HG03354 (cell line): Measurements from ENCODE around the gene KAZN.

Experiments used
- ATAC-seq: cut with Tn5 transposase; IDR thresholded peaks from one replicate; pipeline ENCODE4 v1.9.1; 2021; ENCODE audit warnings: mild to moderate bottlenecking; ENCODE audit not compliant: unreplicated experiment, poor library complexity, severe bottlenecking

Gene KAZN

DNA sequence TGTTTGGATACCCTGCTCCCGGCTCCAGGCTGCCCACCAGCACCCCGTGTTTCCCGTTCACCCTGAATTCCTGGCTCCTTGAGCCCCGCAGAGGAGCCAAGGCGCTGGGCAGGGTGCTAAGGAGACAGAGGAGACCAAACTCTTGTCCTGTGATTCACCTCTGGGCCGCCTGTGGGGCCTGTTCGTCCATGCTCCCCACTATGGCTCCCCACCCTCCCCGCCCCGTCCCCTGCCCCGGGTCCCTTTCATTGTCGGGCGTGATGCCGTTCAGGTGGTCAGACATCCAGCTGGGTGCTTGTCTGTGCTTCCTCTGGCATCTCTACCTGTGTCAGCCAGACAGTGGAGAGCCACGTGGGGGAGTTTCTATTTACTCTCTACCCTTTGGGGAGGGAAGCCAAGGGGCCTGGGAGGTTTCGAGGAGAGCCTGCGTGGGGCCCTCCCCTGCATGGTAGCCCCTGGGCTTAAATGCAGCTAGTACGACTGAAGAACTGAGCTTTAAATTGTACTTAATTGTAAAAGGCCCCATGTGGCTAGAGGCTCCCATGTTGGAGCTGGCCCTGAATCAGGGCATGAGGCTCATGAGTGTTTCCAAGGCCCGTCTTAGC is 333.7 kb downstream of the KAZN start:
- no peak for ATAC-seq

DNA sequence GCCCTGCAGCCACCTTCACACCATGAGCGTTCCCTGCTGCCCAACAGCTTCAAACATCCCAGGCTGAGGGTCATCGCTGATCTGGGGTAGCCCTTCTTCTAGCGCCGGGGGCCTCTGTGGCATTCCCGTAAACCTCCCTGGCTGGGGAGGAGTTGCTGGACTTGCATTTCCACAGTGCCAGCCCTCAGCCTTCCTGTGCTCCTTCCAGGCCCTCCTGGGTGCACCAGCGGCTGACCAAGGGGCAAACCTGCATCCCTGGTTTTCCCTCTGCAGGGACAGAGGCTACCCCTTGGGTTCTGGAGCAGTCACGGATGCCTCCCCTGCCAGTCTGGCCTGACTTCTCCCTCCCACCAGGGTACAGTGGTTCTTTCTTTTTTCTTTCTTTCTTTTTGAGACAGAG is 336.4 kb downstream of the KAZN start:
- ATAC-seq = no peak

DNA sequence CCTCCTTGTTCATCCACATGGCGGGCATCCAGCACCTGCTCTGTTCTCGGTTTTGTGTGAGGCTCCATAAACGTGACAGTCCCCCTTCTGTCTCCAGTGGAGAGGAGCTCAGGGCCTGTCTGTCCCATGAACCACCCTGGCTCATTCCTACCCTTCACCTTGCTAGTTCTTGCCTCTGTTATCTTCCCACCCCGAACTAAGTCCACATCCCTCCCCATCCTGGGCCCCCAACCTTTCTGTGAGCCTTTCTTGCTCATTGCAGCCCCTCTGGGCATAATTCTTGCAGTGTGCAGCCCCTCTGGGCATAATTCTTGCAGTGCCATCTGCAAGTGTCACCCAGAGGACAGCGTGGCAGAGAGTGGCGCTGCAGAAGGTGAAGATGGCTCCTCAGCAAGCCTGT is 338.3 kb downstream of the KAZN start:
- no peak for ATAC-seq

DNA sequence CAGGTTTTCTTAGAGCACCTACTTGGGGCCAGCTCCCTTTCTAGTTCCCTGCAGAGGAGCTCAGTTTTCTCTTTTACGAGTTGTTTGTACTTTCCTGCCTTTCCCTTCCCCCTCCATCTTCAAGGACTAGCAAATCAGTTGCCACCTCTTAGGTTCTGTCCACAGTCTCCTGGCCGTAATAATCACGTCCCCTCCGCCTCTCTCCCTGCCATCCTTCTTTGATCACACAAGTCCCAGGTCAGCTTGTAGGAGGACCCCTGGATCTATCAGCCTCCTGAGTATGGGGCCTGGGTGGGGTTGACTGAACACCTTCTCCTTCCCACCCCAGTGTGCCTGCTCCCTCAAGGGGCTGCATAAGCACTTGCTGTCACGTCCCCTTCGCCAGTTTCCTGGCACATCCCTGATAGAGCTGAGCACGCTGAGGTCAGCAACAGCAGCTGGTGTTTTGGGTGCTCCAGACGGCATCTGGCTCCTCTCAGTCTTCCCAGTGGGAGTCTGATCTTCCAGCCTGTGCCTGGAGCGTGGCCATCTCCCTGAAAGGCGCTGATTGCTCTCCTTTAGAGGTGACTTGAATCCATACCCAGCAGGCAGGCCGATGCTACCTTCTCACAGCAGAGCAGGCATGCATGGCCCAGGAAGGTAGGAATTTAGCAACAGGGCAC is 338.9 kb downstream of the KAZN start:
- ATAC-seq = no peak

DNA sequence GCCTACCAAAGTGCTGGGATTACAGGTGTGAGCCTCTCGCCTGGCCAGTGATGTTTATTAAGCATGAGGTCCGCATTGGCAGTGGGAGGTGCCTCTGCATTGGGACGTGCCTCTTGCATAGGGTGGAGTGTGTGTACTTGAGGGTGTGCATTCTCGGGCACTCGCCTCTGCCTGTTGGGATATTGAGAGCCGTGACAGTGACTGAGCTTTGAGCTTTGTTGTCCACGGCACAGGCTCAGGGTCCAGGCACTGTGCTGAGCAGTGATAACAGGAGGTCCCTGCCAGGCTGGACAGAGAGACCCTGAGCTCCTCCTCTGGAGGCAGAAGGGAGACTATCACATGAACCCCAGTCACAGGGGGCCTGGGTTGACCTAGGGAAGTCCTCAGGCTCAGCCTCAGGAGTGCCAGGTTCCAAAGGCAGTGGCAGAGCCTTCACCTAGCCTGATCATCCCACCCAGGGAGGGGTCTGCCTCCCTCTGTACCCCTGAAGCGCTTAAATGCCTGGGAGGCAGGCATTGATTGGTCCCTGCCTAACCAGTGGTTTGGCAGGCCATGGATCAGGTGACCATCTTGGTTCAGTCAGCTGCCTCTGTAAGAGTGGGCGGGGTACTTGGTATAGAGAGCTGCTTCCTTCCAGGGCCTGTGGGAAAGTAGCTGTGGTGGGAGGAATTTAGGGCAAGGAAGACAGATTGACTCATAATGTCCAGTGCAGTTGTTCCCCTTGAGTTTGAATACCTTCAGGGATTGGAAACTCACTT is 341.2 kb downstream of the KAZN start:
- ATAC-seq = no peak

DNA sequence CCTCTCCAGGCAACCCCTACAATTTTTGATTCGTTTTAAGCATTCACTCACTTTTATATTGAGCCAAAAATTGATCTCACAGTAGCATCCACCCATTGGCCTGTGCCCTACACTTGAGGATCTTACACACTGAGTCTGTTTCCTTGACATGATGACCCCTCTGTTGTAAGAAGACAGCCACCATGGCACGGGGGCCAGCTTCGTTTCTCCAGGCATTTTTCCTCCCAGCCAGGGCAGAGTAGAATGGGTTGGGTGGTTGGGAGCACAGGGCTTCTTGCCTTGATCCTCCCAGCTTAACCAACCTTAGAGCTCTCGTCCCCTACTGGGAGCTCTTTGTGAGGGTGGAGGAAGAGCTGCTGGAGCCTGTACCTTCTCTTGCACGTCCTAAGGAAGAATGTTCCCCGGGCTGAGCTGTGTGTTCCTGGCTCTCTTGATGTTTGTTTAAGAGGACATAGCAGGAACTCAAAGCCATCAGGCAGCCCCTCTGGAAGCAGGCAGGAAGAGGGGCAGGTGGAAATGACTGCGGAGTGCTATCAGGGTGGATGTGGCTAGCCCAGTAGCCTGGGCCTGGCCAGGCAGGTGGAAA is 341.9 kb downstream of the KAZN start:
- no peak for ATAC-seq

DNA sequence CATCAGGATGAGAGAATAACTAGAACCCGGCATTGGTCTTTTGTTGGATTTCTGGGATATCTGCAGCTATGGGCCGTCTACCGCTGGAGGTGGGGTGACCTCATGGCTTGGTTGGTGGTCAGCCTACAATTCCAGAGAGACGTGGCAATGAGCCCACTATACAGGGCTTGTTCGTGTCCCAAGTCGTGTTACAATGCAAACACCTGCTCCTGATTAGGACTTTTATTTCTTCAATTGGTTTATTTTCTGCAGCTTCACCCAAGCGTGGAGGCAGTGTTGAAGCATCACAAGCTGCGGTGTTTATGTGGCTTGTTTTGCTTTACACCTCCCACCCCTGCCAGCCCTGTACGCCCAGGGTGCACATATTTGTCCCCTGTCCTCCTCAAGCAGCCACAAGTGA is 343.4 kb downstream of the KAZN start:
- ATAC-seq = no peak

DNA sequence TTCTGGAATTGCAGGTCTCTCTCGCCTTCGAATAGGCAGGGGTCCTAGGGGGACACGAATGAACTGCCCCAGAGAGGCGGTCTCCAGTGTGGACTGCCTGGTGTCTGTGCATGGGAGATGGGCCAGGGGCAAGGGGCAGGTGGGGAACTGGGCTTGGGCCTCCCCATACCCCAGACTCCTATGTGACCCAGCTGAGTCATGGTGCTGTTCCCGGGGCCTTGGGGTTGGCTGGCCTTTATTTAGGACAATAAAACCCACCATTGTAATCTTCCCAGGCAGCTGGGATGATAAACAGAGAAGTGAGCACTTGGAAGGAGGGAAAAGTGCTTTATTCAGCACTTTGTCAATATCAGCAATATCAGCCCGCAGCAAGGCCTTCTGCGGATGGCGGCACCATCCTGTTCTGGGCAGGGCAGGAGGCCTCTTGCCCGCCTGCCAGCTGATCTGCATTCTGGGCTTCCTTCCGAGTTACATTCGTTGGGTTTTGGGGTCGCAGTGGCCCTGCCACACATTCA is 346.0 kb downstream of the KAZN start:
- no peak for ATAC-seq

DNA sequence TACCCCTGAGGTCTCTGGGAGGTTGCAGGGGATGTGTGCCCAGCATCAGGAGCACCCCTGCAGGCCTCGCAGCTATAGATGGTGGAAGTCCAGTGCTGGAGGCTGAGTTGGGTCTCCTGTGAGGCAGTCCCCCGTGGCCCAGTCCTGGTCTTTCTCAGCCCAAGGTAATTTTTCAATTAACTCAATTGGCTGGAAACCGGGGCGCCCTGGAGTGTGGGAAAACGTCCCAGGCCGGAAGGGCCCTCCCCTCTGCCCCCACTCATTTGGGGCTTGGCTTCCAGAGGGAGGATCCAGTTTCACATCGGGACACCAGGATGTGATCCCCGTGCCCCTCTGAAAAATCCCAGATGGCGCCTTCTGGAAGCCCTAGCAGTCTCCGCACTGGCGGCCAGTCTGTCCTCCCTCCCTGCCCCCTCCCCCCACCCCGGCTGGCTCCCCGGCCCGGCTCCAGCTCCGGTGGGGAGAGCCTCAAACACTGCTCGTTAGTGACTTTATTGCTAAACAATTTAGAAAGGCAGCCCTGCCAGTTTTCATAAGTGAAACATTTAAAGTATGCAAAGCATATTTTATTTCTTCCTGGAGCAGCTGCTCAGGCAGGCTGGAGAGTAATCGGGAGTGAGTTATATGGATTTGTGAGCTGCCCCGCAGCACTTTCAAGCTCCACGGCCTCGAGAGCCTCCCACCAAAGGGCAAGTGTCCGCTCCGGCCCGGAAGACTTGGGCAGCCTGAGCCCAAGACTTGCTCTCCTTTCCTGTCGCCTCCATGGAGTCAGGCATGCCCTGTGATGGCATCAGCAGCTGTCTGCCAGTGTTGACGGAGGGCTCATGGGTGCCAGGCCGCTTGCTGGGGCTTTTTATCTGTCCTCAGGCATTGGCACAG is 346.9 kb downstream of the KAZN start:
- no peak for ATAC-seq

DNA sequence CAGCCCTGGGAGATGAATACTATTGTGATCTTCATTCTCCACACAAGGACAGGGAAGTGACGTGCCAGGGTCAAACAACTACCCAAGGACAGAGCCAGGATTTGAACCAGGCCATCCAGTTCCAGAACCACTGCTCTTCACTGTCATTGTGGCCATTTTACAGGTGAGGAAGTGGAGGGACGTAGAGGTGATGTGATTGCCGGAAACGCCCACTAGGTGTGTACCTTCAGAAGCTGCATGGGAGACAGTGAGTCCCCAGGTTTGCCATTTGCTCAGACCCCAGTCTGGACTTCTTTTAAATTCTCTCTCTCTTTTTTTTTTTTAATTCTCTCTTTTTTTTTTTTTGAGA is 347.5 kb downstream of the KAZN start:
- ATAC-seq = no peak

DNA sequence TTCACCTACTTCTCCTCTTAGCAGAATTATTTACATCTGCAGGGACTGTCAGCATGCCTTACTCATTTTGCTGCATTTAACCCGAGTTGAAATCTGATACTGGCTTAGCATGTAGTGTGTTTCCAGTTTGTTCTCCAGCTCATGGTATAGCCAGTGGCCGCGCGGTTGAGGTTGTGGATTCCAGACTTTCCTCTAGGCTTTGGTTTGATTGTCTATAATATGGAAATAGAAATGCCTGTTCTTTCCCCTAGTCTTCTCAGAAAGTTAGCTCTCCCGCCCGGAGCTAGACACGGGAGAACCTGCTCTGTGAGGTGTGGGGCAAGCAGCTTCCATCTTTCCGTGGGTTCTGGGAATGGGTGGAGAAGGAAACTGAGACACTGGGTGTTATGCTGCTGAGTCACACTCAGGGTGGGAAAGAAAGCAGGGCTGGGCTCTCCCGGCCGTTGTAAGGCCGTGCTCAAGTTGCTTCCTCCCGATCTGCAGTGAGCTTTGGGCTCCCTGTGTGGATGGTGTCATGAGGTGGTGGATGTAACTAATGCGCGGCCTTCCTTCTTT is 348.3 kb downstream of the KAZN start:
- no peak for ATAC-seq

DNA sequence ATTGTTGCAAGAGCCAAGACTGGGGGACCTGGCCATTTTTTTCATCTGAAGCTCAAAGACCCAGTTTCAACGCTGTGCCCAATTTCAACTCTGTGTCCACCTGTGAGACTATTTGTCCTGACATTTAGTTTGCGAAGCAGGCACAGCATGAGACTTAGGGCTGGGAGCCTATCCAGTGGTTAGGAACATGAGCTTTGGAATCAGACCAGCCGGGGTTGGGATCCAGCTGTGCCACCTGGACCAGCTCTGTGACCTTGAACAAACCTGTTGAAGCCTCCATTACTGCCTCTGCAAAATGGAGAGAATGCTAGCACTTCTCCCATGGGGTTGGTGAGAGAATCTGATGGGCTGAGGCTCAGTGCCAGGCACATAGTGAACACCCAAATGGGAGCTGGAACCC is 348.9 kb downstream of the KAZN start:
- ATAC-seq = no peak

DNA sequence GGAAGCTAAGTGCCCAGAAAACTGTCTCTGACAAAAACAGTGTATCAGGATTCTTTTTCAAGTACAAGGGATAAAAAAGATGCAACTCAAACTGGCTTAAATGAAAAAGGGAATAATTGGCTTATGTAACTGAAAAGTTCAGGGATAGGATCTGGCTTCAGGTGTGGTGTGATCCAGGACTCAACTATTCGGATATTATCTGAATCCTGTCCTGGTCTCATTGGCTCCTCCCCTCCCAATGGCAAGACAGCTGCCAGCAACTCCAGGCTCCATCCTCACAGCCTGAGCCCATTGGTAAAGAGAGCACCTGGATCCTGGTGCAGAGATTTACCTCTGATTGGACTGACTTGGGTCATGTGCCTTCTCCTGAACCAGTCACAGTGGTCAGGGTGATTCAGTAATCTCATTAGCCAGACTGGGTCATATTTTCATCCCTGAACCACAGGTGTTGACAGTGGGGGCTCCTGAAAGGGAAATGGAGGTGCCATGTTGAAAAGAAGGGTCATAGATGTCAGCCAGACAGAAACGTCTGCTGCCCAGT is 349.7 kb downstream of the KAZN start:
- ATAC-seq = no peak

DNA sequence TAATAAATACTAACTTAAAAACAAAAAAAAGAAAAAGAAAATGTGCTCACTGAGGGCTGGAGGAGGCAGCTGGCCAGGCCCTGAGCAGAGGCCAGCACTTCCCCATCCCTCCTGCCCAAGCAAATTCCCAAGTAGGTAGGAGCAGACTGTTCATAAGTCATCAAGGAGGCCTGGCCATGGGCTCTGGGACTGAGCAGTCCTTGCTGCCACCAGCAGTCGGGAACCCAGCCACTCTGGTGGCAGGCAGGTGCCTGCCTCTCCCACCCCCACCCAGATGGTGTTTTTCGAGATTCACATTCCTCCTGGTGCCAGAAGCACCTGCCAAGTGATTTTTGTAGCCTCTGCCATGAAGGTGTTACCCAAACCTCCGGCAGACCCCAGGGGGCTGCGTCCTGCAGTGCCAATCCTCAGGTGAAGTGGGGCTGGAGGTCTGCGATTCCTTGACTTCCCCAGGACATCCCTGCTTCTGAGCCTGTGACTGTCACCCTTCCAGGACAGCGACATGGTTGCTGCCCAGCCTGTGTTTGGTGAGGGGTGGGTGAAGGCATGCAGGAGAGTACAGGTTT is 350.9 kb downstream of the KAZN start:
- no peak for ATAC-seq

DNA sequence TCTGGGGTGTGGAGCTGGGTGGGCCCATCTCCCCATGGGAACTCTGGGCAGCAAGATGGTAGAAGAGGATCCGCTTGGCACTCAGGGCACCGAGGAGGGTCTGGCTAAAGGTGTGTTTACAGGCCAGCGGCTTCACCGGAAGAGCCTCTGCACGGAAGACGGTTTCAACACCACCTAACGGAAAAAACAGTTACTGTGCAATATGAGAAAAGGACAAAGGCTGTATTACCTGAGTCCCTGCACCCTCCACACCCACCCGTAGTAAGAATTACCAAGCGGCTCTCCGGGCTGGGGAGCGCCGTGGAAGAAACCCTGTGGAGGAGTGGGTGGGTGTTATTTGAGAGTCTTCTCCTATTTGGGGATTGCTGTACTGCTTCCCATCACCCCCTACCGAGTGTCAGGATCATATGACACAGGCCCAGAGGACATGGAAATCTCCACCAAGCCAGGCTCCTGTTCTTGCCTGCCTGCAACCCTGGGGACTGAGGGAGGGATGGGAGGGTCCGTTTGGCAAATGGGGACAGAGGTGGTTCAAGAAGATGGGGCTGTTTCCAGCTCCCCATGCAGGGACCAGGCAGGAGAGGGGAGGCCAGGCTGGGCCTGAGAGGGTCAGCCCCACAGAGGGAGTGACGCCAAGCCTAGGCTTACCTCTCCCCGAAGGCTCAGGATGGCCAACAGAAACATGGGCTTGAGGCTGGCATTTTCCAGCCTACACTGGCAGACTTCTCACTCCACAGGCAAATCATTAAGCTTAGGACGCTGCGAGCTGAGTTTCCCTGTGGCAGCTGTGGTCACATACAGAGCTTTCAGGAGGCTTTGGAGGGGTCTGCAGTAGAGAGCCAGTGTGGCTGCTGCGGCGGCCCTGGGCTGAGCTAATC is 351.6 kb downstream of the KAZN start:
- no peak for ATAC-seq

DNA sequence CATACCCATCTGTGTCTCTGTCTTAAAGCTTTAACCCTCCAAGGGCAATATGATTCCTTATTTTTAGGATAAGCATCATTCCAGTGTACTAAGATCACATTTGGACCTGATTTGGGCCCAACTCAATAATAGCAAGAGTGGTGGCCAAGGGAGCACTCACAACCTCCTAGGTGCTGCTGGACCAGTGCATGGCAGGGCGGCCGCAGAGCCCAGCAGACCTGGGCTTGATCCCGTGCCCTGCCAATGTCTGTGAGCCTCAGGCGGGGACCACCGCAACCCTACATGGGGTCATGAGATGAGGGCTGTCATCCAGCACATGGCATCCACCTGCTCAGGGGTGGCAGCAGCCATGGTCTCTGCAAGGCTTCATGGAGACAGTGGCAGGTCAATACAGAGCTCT is 353.3 kb downstream of the KAZN start:
- no peak for ATAC-seq

DNA sequence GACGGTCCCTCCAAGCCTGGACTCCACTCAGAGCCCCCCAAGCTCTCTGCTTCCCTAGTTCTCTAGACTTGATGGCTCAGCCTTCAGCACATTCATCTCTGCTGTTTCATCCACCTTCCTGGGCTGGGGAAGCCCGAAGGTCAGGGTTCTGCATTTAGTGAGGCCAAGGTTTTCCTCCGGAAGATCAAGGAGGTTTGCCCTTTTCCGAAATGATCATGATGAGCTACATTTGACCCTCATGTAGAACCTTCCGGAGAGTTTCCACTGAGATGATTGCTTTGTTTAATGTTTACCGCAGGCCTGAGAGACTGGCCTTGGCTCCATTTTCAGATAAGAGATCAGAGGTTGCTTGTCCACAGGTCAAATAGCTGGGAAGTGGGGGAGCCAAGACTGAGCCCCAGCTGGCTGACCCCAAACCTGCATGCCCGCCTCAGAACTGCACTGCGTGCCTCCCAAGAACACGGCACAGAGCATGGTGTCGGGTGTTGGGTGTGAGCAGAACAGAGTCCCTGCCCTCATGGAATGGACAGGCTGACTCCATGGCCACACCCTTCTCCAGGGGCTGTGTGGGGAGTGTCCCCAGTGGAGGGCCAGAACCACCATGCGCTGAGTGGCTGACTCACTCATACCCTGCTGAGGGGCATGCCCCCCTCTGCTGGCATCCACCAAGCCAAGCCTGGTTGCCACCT is 354.3 kb downstream of the KAZN start:
- ATAC-seq = no peak
